Kidney (tissue), 14 donors: ENCODE data around the gene SLC9A4. TPM values are rescaled to one million over a fixed set of nuclear protein-coding genes. Genes with fewer than 3 reads are reported as not detected.

Source experiments
- DNase-seq, 5 donors: peaks; one replicate each; pipeline ENCODE4 v3.0.0-alpha.2; 2013 to 2020
- FAIRE-seq: peaks from 2 replicates; lab custom pipeline; 2012; peaks lifted over from hg19 to GRCh38; lab: Jason Lieb, UNC
- H3K27ac ChIP-seq, 2 donors: one replicate each; pipeline ENCODE4 v1.7.0; 2013; ENCODE audit warnings: low read depth in 2 of 2, low read length in 2 of 2, inconsistent platforms in 1 of 2
- H3K27me3 ChIP-seq: one replicate; pipeline ENCODE4 v1.7.1; 2013; ENCODE audit warnings: low read length, inconsistent platforms; ENCODE audit not compliant: control insufficient read depth, insufficient read depth
- H3K36me3 ChIP-seq, 3 donors: one replicate each; pipeline versions ENCODE4 v1.7.0 to v1.7.1; 2013; ENCODE audit warnings: low read length in 3 of 3, control low read depth in 1 of 3, inconsistent platforms in 1 of 3; ENCODE audit not compliant: insufficient read depth in 3 of 3, control insufficient read depth in 2 of 3
- H3K4me1 ChIP-seq, 3 donors: one replicate each; pipeline versions ENCODE4 v1.7.0 to v1.7.1; 2013; ENCODE audit warnings: low read length in 3 of 3, inconsistent platforms in 1 of 3, low read depth in 1 of 3; ENCODE audit not compliant: control insufficient read depth in 2 of 3, insufficient read depth in 2 of 3
- H3K4me3 ChIP-seq, 3 donors: one replicate each; pipeline versions ENCODE4 v1.7.0 to v1.8.1; 2013; ENCODE audit warnings: low read length in 3 of 3, control low read depth in 1 of 3, inconsistent platforms in 1 of 3
- H3K9ac ChIP-seq, 3 donors: one replicate each; pipeline versions ENCODE4 v1.7.0 to v1.7.1; 2013; ENCODE audit warnings: low read length in 3 of 3, control low read depth in 1 of 3, inconsistent platforms in 1 of 3
- H3K9me3 ChIP-seq, 3 donors: one replicate each; pipeline versions ENCODE4 v1.7.0 to v1.7.1; 2013; ENCODE audit warnings: low read length in 3 of 3, control low read depth in 1 of 3, inconsistent platforms in 1 of 3; ENCODE audit not compliant: control insufficient read depth in 2 of 3, insufficient read depth in 1 of 3
- intact Hi-C: fragments of 100-400 bp; cut with DNase I; formaldehyde crosslinking; loops from one replicate; pipeline ENCODE4 v1.11.1; 2022
- polyA plus RNA-seq: library from polyadenylated mRNA; stranded (reverse); fragments of 350-450 nt; fragmentation: Illumina TruSeq; extraction: RNeasy Lipid Tissue Mini Kit (QIAGEN cat#74804); gene quantifications from one replicate; pipeline ENCODE4 v1.2.3, GENCODE V29; 2014; ENCODE audit warnings: low read depth, low replicate concordance; ENCODE audit not compliant: insufficient read depth
- total RNA-seq: library from RNA; stranded (reverse); fragmentation: NEBNext Ultra II Directional; extraction: Animal tissue kit (Norgen Biotek cat#: 25700); gene quantifications from one replicate; pipeline ENCODE4 v1.2.1, GENCODE V29; 2021
- TF ChIP-seq, protein P1 (sequence below): IDR thresholded peaks from 3 replicates; pipeline ENCODE4 v1.5.1; 2012; ENCODE audit warnings: mild to moderate bottlenecking, moderate library complexity, borderline replicate concordance; ENCODE audit not compliant: insufficient read depth; ENCODE audit errors: extremely low read depth
- donor health status: control.
- donor health status: control.
- donor health status: control.
- donor health status: control.
- donor health status: control.
- donor health status: DM: yes; HTN: yes; CAD: no.
- donor health status: Normal renal cell carcinoma (clear cell type).

Gene SLC9A4
- total and polyA plus RNA-seq, 2 donors from 2014 or later, result 2.8 to 10.3 TPM

DNA sequence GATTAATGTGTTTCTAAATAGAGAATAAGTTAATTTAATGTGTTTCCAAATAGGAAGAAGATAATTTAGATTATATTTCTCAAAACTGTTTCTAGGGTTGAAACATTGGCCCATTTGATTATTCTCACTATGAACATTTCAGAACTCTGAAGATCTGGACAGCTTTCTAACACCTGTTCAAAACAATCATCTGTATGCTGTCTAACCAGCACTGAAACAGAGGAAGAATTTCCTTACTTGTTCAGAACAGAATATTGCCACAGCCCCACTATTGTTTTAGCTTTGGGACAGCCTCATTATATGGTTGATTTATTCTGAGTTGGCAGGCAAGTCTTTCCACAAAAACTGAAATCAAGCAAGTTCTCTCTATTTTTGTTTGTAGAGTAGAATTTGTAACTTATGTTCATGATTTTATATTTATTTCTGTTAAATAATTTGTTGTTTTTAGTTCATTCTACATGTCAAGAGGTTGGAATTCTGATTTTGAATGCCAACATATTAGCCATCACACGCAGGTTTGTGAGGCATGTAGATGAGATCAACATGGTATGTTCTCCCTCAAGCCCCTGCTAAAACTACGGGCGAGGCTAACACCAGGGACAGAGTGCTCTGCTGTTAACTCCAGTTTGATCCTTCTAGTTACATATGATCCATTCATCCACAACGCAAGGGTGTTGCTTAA, 38.9 kb upstream of the SLC9A4 start:
- H3K27ac ChIP-seq, result no peak overlapping the region
- no peak for DNase-seq
- no peaks in the 10 kb centered on the region for H3K9me3 ChIP-seq
- no peaks in the 10 kb centered on the region for H3K27me3 ChIP-seq
- no peaks in the 10 kb centered on the region for H3K36me3 ChIP-seq
- H3K4me1 ChIP-seq, result no peaks in the 10 kb centered on the region
- FAIRE-seq, result no peak
- H3K4me3 ChIP-seq, result no peak overlapping the region
- TF ChIP-seq, protein P1, sequence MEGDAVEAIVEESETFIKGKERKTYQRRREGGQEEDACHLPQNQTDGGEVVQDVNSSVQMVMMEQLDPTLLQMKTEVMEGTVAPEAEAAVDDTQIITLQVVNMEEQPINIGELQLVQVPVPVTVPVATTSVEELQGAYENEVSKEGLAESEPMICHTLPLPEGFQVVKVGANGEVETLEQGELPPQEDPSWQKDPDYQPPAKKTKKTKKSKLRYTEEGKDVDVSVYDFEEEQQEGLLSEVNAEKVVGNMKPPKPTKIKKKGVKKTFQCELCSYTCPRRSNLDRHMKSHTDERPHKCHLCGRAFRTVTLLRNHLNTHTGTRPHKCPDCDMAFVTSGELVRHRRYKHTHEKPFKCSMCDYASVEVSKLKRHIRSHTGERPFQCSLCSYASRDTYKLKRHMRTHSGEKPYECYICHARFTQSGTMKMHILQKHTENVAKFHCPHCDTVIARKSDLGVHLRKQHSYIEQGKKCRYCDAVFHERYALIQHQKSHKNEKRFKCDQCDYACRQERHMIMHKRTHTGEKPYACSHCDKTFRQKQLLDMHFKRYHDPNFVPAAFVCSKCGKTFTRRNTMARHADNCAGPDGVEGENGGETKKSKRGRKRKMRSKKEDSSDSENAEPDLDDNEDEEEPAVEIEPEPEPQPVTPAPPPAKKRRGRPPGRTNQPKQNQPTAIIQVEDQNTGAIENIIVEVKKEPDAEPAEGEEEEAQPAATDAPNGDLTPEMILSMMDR, result no peak
- intact Hi-C loops, result no loop called here
- H3K9ac ChIP-seq, result no peak overlapping the region

DNA sequence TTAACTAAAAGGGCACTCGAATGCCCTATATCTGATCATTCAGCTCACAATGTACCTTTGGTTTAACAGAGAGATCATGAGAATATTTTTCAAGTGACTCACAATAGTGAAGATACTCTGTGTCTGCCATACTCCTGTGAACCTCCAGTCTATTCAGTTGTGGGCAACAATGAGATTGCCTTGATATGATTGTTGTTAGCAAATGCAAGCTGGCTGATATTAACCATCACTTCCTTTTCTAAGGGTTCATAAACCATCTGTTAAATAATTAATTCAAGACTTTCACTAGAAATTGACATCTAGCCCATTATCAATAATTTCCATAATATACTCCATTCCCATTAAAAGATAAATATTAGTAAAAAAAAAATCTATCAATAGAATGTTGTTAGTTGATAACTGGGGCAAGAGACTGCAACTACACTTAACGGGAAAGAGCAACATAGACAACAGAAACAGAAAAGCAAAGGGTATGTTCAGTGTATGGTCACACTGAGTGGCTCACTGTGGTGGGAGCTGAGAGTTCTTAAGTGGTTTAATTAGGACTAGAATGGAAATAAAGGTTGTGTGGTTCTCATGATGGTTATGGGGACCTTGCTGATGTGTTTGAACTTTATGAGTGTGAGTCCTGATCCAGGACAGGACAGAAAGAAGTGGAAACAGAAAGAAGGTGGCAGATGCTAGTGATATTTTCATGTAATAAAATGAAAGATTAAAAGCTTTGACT, 38.2 kb upstream of the SLC9A4 start:
- no peak overlapping the region for H3K4me3 ChIP-seq
- H3K4me1 ChIP-seq, result no peaks in the 10 kb centered on the region
- DNase-seq, result no peak
- no peak overlapping the region for H3K9ac ChIP-seq
- TF ChIP-seq, protein P1, result no peak
- intact Hi-C loops, result no loop called here
- no peaks in the 10 kb centered on the region for H3K36me3 ChIP-seq
- no peaks in the 10 kb centered on the region for H3K9me3 ChIP-seq
- H3K27ac ChIP-seq, result no peak overlapping the region
- no peak for FAIRE-seq
- no peaks in the 10 kb centered on the region for H3K27me3 ChIP-seq

DNA sequence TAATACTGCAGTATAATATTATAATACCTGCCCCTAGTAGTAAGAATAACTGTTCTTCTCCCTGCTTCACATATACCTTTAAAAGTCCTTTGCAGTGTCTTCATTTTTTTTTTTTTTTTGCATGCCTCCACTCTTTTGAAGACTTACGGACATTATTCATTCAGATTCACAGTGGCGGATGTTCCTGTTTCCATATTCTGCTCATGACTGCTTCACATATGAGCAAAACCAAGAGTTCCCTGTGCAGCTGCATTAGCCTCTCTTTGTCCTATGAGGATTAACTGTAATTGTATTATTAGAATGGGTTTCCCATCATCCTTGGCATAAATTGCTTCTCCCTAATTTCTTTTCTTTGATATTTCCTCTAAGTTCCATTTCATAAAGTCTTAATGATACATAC, 37.3 kb upstream of the SLC9A4 start:
- no peak overlapping the region for H3K4me3 ChIP-seq
- H3K4me1 ChIP-seq, result no peaks in the 10 kb centered on the region
- no peaks in the 10 kb centered on the region for H3K27me3 ChIP-seq
- H3K9me3 ChIP-seq, result no peaks in the 10 kb centered on the region
- no peak for FAIRE-seq
- TF ChIP-seq, protein P1, result no peak
- H3K27ac ChIP-seq, result no peak overlapping the region
- H3K9ac ChIP-seq, result no peak overlapping the region
- DNase-seq, result no peak
- H3K36me3 ChIP-seq, result no peaks in the 10 kb centered on the region
- intact Hi-C loops, result no loop called here
